HFF-Myc (cell line): ENCODE measurements around the gene ASTN1.

Experiments
- DNase-seq: peaks from one replicate; pipeline ENCODE4 v3.0.0-alpha.2; 2011; ENCODE audit warnings: low read depth; ENCODE audit errors: extremely low read depth
- H3K4me3 ChIP-seq: replicated peaks from 2 replicates; pipeline ENCODE4 v1.5.1; 2011; ENCODE audit warnings: low read depth, mild to moderate bottlenecking, control low read depth, low read length
- TF ChIP-seq, protein P1 (sequence below): IDR thresholded peaks from 2 replicates; pipeline ENCODE4 v1.5.1; 2012; ENCODE audit warnings: mild to moderate bottlenecking, low read depth, low read length, control low read depth; ENCODE audit errors: missing control alignments

ASTN1 gene

DNA sequence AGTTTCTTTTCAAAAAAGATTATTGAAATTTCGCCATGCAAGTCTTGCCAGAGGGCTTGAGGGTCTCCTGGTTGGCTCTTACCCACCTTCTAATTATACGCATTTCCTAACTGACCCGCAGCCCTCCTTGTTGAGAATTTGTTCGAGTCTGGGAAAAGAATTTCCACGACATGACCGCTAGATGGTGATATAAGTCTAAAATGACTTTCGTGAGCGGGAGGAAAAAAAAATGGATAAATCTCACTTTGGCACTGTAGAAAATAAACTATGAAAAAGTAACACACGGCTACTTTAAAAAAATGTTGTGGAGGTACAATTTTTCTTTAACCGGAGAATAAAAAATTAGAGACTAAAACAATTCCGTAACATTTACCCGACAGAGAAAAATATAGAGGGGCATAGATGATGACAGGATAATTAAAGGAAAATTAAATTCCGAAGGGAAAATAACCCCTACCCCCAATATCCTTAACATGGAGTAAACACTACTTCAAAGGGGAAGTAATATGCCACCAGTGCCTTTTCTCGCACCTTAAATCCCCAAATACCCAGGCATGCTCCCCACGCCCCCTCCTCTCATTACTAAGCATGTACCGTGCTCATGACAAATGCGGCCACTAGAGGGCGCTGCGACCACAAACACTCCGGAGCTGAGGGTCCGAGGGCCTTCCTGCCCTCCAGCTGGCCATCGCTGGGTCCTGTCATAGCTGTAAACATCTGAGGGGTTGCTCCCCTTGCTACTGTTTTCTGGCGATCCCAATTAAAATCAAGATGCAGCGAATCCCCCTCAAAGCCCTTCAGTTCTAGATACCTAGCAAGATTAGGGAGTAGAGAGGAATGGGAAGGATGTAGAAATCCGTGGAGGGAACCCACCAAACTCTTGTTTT, 266.9 kb downstream of the ASTN1 start:
- TF ChIP-seq, protein P1, sequence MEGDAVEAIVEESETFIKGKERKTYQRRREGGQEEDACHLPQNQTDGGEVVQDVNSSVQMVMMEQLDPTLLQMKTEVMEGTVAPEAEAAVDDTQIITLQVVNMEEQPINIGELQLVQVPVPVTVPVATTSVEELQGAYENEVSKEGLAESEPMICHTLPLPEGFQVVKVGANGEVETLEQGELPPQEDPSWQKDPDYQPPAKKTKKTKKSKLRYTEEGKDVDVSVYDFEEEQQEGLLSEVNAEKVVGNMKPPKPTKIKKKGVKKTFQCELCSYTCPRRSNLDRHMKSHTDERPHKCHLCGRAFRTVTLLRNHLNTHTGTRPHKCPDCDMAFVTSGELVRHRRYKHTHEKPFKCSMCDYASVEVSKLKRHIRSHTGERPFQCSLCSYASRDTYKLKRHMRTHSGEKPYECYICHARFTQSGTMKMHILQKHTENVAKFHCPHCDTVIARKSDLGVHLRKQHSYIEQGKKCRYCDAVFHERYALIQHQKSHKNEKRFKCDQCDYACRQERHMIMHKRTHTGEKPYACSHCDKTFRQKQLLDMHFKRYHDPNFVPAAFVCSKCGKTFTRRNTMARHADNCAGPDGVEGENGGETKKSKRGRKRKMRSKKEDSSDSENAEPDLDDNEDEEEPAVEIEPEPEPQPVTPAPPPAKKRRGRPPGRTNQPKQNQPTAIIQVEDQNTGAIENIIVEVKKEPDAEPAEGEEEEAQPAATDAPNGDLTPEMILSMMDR, result peak; percentile 85
- peak; percentile 14 for DNase-seq
- H3K4me3 ChIP-seq, result no peak overlapping the region

DNA sequence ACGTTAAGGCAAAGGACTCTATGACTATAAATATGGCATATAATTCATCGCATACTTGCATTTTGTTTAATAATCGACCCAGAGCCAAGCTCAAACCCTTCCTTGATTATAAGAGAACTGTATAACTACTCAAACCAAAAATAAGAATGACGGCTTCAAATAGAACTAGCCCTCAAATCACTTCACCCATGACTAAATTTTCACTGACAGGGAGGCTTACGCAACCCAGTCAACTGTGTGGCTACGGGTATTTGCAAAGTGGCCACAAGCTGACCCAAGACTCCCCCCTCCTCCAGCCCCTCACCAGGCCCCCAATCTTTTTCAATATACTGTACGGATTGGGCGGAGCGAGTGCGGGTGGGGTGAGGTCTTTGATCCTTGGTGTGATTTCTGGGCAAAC, 268.3 kb downstream of the ASTN1 start:
- DNase-seq, result no peak
- no peak overlapping the region for H3K4me3 ChIP-seq
- TF ChIP-seq, protein P1, result no peak

DNA sequence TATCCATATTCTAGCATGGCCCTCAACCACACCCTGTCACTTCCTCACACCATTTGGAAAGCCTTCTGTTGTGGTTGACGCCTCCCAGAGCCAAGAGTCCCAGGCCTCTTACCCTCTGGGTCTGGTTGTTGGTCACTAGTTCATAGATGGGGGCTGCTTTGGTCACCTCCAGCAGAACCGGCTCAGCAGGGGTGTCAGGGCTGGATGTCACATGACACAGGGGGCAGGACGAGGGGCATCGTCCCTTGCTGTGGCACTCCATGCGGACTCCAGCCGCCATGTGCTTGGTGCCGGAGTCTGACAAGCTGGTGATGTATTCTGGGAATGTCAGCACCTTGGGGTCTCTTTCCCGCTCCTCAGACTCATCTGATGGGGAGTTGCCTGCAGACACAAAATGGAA, 270.1 kb downstream of the ASTN1 start:
- TF ChIP-seq, protein P1, result no peak
- H3K4me3 ChIP-seq, result no peak overlapping the region
- DNase-seq, result no peak

DNA sequence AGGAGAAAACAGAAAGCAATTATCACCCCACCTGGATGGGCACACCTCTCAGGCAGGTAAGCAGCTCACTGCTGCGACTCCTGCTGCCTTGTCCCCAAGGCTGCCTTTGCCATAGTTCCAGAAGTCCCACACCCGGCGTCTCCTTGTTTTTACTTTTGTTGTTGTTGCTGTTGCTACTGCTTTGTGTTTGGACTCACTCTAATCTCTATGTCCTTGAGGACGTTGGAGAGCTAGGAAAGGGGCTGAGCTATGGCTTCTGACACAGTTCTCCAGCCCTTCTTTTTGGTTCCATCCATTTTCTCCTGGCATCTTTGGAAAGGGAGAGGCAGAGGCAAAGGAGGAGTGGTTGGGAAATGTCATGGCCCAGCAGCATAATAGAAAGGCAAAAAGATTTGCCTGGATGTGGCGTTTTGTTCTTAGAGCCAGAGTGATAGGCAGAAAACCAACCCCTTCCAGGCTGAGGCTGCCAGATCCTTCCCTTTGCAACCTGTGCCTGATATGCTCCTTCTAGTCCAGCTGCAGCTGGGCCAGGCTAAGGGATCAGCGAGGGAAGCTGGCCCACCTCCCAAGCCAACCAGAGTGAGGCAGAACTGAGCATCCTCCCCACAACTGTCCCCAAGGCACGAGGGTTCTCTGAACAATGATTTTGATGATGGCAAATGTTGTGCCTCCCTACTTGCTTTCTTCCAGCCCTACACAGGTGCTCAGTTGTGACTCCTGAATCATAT, 270.7 kb downstream of the ASTN1 start:
- DNase-seq, result no peak
- H3K4me3 ChIP-seq, result no peak overlapping the region
- TF ChIP-seq, protein P1, result no peak

DNA sequence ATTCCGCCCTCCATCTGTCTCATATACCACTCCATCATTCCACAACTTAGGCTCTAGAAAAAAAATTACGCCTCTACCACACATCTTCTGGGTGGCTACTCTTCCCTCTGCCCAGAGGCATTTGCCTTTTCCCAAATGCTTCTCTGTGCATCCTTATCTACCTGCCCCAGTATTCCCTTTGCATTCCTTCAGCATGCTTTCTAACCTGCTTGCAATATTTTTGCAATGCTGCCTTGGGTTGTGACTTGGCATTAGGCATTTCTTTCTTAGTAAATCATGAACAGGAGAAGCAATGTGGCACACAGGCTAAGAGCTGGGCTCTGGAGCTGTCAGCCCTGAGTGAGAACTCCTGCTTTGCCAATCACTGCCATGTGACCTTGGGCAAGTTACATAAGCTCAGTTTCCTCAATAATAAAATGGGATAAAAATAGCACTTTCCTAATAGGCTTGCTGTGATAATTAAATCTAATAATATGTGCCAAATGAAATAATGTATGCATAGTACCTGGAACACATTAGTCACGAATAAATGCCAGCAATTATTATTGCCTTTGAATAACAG, 276.0 kb downstream of the ASTN1 start:
- no peak overlapping the region for H3K4me3 ChIP-seq
- TF ChIP-seq, protein P1, result no peak
- no peak for DNase-seq

- TF ChIP-seq, protein P1, result no peak
- DNase-seq, result no peak
- no peak overlapping the region for H3K4me3 ChIP-seq
These were observed 278.8 kb downstream of the ASTN1 start for GRCh38 chr1:176885751-176886150.
